SU-DHL-6 (cell line): Measurements from ENCODE around the gene GGN.

ENCODE experiments used
- H2AFZ ChIP-seq: fragments of 200-600 bp; sonication (generic); 2 replicates; pipeline ENCODE4 v1.6.1; 2014; ENCODE audit warnings: low read depth, mild to moderate bottlenecking, moderate library complexity, mixed read lengths, antibody characterized with exemption, low read length; ENCODE audit not compliant: severe bottlenecking
- H3F3A ChIP-seq: fragments of 200-600 bp; shearing (Covaris generic); 2 replicates; pipeline ENCODE4 v1.6.0; 2016; ENCODE audit warnings: antibody characterized with exemption, mild to moderate bottlenecking; ENCODE audit not compliant: insufficient read depth
- H3K27ac ChIP-seq: fragments of 200-600 bp; sonication (generic); 2 replicates; pipeline ENCODE4 v1.5.1; 2016; ENCODE audit warnings: low read depth, mild to moderate bottlenecking, low read length, moderate library complexity, mixed read lengths
- H3K27me3 ChIP-seq: fragments of 200-600 bp; sonication (generic), shearing (Covaris generic); 2 replicates; pipeline ENCODE4 v1.6.0; 2014; ENCODE audit warnings: mild to moderate bottlenecking, low read length
- H3K36me3 ChIP-seq: fragments of 200-600 bp; sonication (generic); 2 replicates; pipeline ENCODE4 v1.6.1; 2014; ENCODE audit warnings: mild to moderate bottlenecking, low read length, mixed read lengths
- H3K4me2 ChIP-seq: fragments of 300-600, 200-600 bp; shearing (Covaris generic), sonication (generic); 2 replicates; pipeline ENCODE4 v1.6.0; 2014; ENCODE audit warnings: low read length, low read depth, mild to moderate bottlenecking; ENCODE audit not compliant: poor library complexity, severe bottlenecking
- H3K4me3 ChIP-seq: fragments of 200-600 bp; sonication (generic); 2 replicates; pipeline ENCODE4 v1.5.1; 2014; ENCODE audit warnings: antibody characterized with exemption, low read length, mild to moderate bottlenecking, mixed read lengths; ENCODE audit not compliant: insufficient read depth, poor library complexity, severe bottlenecking
- H3K79me2 ChIP-seq: fragments of 200-600 bp; sonication (generic); 2 replicates; pipeline ENCODE4 v1.6.1; 2014; ENCODE audit warnings: mild to moderate bottlenecking, low read length, moderate library complexity; ENCODE audit not compliant: insufficient read depth
- H3K9ac ChIP-seq: fragments of 200-600 bp; sonication (generic); 2 replicates; pipeline ENCODE4 v1.7.0; 2014; ENCODE audit warnings: mild to moderate bottlenecking, low read length
- H3K9me2 ChIP-seq: fragments of 200-600 bp; sonication (generic); replicated peaks from 2 replicates; pipeline ENCODE4 v1.6.1; 2014; ENCODE audit warnings: low read length; ENCODE audit not compliant: insufficient read depth
- H3K9me3 ChIP-seq: fragments of 200-600 bp; sonication (generic); 2 replicates; pipeline ENCODE4 v1.6.1; 2014; ENCODE audit warnings: low read length, mixed read lengths; ENCODE audit not compliant: insufficient read depth
- H4K20me1 ChIP-seq: fragments of 200-600 bp; sonication (generic); 2 replicates; pipeline ENCODE4 v1.6.1; 2014; ENCODE audit warnings: low read depth, mild to moderate bottlenecking, antibody characterized with exemption, low read length, moderate library complexity, mixed read lengths
- EZH2phosphoT487 ChIP-seq: fragments of 200-600 bp; sonication (generic), shearing (Covaris generic); conservative IDR thresholded peaks from 2 replicates; pipeline ENCODE4 v1.6.1; 2018; ENCODE audit warnings: mild to moderate bottlenecking, antibody characterized with exemption, low read length, moderate library complexity, mixed read lengths
- TF ChIP-seq, protein P1 (sequence below): fragments of 200-600 bp; sonication (generic); IDR thresholded peaks from one replicate; pipeline ENCODE4 v1.5.1; 2017; ENCODE audit warnings: antibody characterized with exemption, mild to moderate bottlenecking, low read length, moderate library complexity; ENCODE audit not compliant: insufficient read depth, poor library complexity, severe bottlenecking

Gene GGN

DNA sequence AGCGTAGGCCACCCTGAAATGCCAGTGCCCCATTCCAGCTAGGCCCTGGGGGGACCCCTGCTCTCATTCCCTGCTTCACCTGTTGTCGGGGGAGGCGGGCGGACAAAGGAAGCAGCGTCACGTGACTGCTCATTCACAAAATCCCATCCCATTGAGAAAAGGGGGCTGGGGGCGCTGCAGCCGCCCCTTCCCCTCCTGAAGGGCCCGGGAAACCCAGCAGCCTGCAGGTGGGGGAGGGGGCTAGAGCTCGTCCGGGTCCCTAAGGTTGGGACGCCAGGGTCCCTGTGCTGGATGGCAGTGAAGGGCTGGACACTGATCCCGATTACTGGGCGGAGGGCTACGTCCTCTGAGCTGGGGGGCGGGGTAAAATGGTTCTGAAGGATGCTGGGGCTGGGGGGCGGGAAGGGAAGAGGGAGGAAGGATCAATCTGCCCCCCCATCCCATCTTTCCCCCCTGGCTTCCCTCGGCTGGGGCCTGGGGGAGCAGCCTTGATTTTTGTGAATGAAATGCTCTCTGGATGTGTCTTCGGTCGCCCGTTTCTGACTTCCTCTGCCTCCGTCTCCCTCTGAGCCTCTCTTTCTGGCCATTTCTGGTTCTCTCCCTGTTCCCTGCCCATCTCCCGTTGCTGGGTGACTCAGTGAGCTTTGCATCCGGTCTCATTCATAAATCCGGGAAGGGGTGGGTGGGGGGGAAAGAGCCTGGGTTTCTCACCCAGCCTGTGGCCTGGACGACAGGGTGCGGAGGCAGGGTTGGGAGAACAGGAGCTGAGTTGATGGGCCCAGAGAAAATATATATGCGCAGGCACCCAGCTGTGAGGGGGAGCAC is 1.5 kb upstream of the GGN start:
- no peaks in the 10 kb centered on the region for H3K36me3 ChIP-seq
- no peaks in the 10 kb centered on the region for H4K20me1 ChIP-seq
- no peaks in the 10 kb centered on the region for H3F3A ChIP-seq
- no peak overlapping the region for H2AFZ ChIP-seq
- no peak overlapping the region for H3K4me2 ChIP-seq
- TF ChIP-seq, protein P1, sequence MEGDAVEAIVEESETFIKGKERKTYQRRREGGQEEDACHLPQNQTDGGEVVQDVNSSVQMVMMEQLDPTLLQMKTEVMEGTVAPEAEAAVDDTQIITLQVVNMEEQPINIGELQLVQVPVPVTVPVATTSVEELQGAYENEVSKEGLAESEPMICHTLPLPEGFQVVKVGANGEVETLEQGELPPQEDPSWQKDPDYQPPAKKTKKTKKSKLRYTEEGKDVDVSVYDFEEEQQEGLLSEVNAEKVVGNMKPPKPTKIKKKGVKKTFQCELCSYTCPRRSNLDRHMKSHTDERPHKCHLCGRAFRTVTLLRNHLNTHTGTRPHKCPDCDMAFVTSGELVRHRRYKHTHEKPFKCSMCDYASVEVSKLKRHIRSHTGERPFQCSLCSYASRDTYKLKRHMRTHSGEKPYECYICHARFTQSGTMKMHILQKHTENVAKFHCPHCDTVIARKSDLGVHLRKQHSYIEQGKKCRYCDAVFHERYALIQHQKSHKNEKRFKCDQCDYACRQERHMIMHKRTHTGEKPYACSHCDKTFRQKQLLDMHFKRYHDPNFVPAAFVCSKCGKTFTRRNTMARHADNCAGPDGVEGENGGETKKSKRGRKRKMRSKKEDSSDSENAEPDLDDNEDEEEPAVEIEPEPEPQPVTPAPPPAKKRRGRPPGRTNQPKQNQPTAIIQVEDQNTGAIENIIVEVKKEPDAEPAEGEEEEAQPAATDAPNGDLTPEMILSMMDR = no peak
- no peak for TF ChIP-seq EZH2phosphoT487
- H3K27me3 ChIP-seq = no peaks in the 10 kb centered on the region
- no peaks in the 10 kb centered on the region for H3K9me3 ChIP-seq
- no peak overlapping the region for H3K4me3 ChIP-seq
- H3K9ac ChIP-seq = no peak overlapping the region
- no peaks in the 10 kb centered on the region for H3K9me2 ChIP-seq
- no peak overlapping the region for H3K27ac ChIP-seq
- H3K79me2 ChIP-seq = no peaks in the 10 kb centered on the region

DNA sequence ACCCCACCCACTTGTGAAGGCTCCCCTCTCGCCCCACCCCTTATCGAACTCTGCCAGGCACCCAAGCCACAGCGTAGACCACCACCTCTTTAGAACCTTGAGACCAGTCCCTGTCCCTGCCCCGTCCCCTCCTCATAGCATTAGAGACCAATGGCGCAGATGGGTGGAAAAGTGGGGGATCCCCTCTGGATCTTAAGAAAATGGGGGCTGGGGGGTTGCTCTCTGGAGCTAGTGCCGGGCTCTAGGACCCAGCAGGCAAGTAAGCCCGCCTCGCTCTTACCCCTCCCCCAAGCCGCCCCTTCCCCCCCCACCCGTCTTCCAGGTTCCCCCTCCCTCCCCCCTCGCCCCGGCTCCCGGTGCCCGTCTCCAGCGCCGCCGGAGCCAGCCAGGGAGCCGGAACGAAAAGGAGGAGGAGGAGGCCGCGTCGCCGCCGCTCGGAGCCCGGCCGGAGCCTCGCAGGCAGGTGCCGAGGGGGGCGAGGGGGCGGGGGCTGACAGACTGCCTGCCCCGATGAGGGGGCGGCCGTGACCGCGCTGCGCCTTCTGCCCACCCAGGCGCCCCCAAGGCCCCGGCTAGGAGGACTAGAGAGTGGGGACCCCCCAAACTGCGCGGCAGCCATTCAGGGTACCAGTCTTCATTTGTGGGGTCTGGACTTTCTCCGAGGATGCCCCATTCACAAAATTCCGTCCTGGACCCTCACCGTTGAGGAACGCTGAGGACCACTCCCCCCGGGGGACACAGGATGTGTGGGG is 691 bp upstream of the GGN start, which contains the start of gene SPRED3:
SPRED3 (plus strand) TSS at position 349 of the 752 bp plus-strand sequence. CDS start 1,606 bp downstream, outside the sequence.
- TF ChIP-seq, protein P1 = no peak
- no peak for TF ChIP-seq EZH2phosphoT487
- Histone ChIP-seq H3K36me3 (no peaks in the 10 kb centered on the region), H3K4me3 (peak within 1 kb of the TSS; percentile 43), H3K27ac (no peak within 1 kb of the TSS), H4K20me1 (no peaks in the 10 kb centered on the region), H3K9ac (peak within 1 kb of the TSS; percentile 11; the same call in 1 of the 2 replicates), H3K9me2 (no peaks in the 10 kb centered on the region), H3F3A (no peaks in the 10 kb centered on the region), H3K79me2 (no peaks in the 10 kb centered on the region), H3K4me2 (peak within 1 kb of the TSS; percentile 59), H2AFZ (no peak within 1 kb of the TSS), H3K27me3 (no peaks in the 10 kb centered on the region), H3K9me3 (no peaks in the 10 kb centered on the region)

DNA sequence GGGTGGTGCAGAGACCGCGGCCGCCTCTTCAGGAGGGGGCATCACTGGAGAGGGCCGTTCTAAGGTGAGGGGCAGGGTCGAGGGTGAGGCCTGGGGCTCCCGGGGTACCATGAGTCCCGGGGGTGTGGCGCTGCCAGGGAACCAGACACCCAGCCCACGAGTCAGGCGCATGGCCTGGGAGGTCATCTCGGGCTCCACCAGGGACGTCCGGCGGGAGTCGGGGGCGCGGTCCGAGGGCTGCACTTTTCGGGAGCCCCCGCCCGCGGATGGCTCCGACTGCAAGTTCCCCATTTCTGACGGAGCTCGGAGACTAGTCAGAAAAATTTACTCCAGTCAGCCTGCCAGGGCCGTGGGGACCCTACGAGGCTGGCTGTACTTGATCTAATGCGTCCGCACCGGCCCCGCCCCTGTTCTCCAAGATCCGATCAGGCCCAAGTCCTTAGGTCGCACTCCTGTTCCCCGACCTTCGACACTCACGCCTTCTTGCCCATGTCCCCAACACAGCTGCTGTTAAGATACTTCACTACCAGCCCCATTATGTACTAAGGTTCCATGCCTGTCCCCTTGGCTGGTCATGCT is 774 bp downstream of the GGN start:
- TF ChIP-seq EZH2phosphoT487 = no peak
- TF ChIP-seq, protein P1 = no peak
- no peaks in the 10 kb centered on the region for H3K9me2 ChIP-seq
- H2AFZ ChIP-seq = no peak overlapping the region
- peak overlapping the region; percentile 59 for H3K4me2 ChIP-seq
- no peaks in the 10 kb centered on the region for H3K36me3 ChIP-seq
- no peaks in the 10 kb centered on the region for H3K79me2 ChIP-seq
- H3F3A ChIP-seq = no peaks in the 10 kb centered on the region
- no peaks in the 10 kb centered on the region for H3K27me3 ChIP-seq
- no peak overlapping the region for H3K27ac ChIP-seq
- H3K9ac ChIP-seq = no peak overlapping the region
- H4K20me1 ChIP-seq = no peaks in the 10 kb centered on the region
- H3K9me3 ChIP-seq = no peaks in the 10 kb centered on the region
- H3K4me3 ChIP-seq = peak overlapping the region; percentile 43
